AG09309 (cell line): ENCODE results near the gene FOSB.

Experiments used
- DNase-seq: peaks from one replicate; pipeline ENCODE4 v3.0.0-alpha.2; 2010; ENCODE audit warnings: low read depth
- H3K4me3 ChIP-seq: 2 replicates; pipeline ENCODE4 v1.5.1; 2011; ENCODE audit warnings: mild to moderate bottlenecking, low read depth, low read length, moderate library complexity; ENCODE audit not compliant: control insufficient read depth
- CTCF ChIP-seq: IDR thresholded peaks from 2 replicates; pipeline ENCODE4 v1.5.1; 2011; ENCODE audit warnings: mild to moderate bottlenecking, low read depth, low read length, inconsistent platforms; ENCODE audit not compliant: insufficient read depth, control insufficient read depth; ENCODE audit errors: missing control alignments

FOSB gene

GRCh38 chr19:45442778-45443461, 24.9 kb upstream of the FOSB start:
- H3K4me3 ChIP-seq: peak overlapping the region; percentile 39
- DNase-seq: no peak
- TF ChIP-seq CTCF: no peak

- no peak for TF ChIP-seq CTCF
- no peak for DNase-seq
- peak overlapping the region; percentile 39 for H3K4me3 ChIP-seq
Measured at GRCh38 chr19:45443462-45444317, 24.1 kb upstream of the FOSB start.

GRCh38 chr19:45444318-45445041, 23.3 kb upstream of the FOSB start:
- DNase-seq: no peak
- H3K4me3 ChIP-seq: peak overlapping the region; percentile 39
- no peak for TF ChIP-seq CTCF

- H3K4me3 ChIP-seq: no peak overlapping the region
- no peak for DNase-seq
- TF ChIP-seq CTCF: no peak
Measured at GRCh38 chr19:45445139-45445538, 22.7 kb upstream of the FOSB start.

GRCh38 chr19:45446295-45446694, 21.5 kb upstream of the FOSB start:
- no peak for DNase-seq
- H3K4me3 ChIP-seq: no peak overlapping the region
- TF ChIP-seq CTCF: peak; percentile 34

- no peak overlapping the region for H3K4me3 ChIP-seq
- DNase-seq: no peak
- no peak for TF ChIP-seq CTCF
Measured at GRCh38 chr19:45446944-45447343, 20.9 kb upstream of the FOSB start.
